Fibroblast of skin of left quadriceps (primary cell): ENCODE results near the gene MIA3.
"Not testable (repeated sequence)": the region's sequence is repeated elsewhere in the genome, so short reads cannot be mapped to it uniquely, and the experiment has no call there.

Experiments
- DNase-seq, 2 experiments: peaks; one replicate each; pipeline ENCODE4 v3.0.0-alpha.2; 2013; ENCODE audit warnings: low read depth in 2 of 2

The MIA3 gene

GRCh38 chr1:222618001-222618879 lies at the start of gene MIA3:
Gene MIA3 (plus strand): TSS chr1:222618097. CDS start chr1:222618111, 14 bp downstream.
- DNase-seq = no peak

- DNase-seq = no peak
Measured at GRCh38 chr1:222570837-222571236, 47.1 kb upstream of the MIA3 start.

- no peak for DNase-seq
Measured at GRCh38 chr1:222579316-222579715, 38.6 kb upstream of the MIA3 start.

- DNase-seq = no peak
Measured at GRCh38 chr1:222582099-222582774, 35.7 kb upstream of the MIA3 start.

GRCh38 chr1:222583079-222583478 lies 34.8 kb upstream of the MIA3 start:
- no peak for DNase-seq

- no peak for DNase-seq
Measured at GRCh38 chr1:222586842-222587241, 31.1 kb upstream of the MIA3 start.

GRCh38 chr1:222588135-222588534 lies 29.8 kb upstream of the MIA3 start:
- DNase-seq = no peak

GRCh38 chr1:222589462-222590302 lies 28.2 kb upstream of the MIA3 start, which contains the start of gene TAF1A:
Gene TAF1A (minus strand): TSS chr1:222589933.
- peak; percentile 55 for DNase-seq

GRCh38 chr1:222592171-222592570 lies 25.7 kb upstream of the MIA3 start:
- DNase-seq = no peak

- DNase-seq = no peak
Measured at GRCh38 chr1:222594789-222595188, 23.1 kb upstream of the MIA3 start.

GRCh38 chr1:222596696-222597095 lies 21.2 kb upstream of the MIA3 start:
- DNase-seq = no peak

- DNase-seq = no peak
Measured at GRCh38 chr1:222600281-222600680, 17.6 kb upstream of the MIA3 start.

GRCh38 chr1:222601257-222601656 lies 16.6 kb upstream of the MIA3 start:
- DNase-seq = no peak

GRCh38 chr1:222606757-222607156 lies 11.1 kb upstream of the MIA3 start:
- DNase-seq = no peak

- not testable (repeated sequence) for DNase-seq
Measured at GRCh38 chr1:222609111-222609510, 8.8 kb upstream of the MIA3 start.

- DNase-seq = no peak
Measured at GRCh38 chr1:222610728-222611127, 7.2 kb upstream of the MIA3 start.

GRCh38 chr1:222613627-222614026 lies 4.3 kb upstream of the MIA3 start:
- DNase-seq = no peak

- DNase-seq = peak; percentile 33 to 39
Measured at GRCh38 chr1:222616525-222616924, 1.4 kb upstream of the MIA3 start.

- peak; percentile 96 for DNase-seq
Measured at GRCh38 chr1:222617367-222617951, 438 bp upstream of the MIA3 start.

GRCh38 chr1:222618880-222619596 lies 1.1 kb downstream of the MIA3 start:
- no peak for DNase-seq

- DNase-seq = no peak
Measured at GRCh38 chr1:222620566-222620965, 2.7 kb downstream of the MIA3 start.
